ENCODE measurements around the gene PDE3B. TPM values are rescaled to one million over a fixed set of nuclear protein-coding genes. Genes with fewer than 3 reads are reported as not detected.

Gene PDE3B
- total and polyA plus RNA-seq, 2 of the 4 experiments (the other 2 are of a cell fraction), result 0.21 to 1.3 TPM

DNA sequence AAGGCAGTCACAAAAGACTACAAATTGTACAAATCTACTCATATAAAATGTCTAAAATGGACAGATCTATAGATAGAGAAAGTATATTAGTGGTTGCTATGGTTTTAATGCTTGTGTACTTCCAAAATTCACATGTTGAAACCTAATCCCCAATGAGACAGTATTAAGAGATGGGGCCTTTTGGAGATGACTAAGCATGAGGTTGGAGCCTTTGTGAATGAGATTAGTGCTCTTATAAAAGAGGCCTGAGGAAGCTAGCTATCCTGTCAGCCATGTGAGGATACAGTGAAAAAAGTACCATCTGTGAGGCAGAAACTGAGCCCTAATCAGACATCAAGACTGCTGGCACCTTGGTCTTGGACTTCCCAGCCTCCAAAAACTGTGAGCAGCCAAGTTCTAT lies 165.9 kb downstream of the PDE3B start:
- ATAC-seq (ENCODE audit: low read depth) (no peak), DNase-seq (peak; percentile 34)
- H3K9me1 ChIP-seq (ENCODE audit: insufficient read depth, low read length), result no peaks in the 10 kb centered on the region
- no peaks in the 10 kb centered on the region for H3K4me1 ChIP-seq (ENCODE audit: control insufficient read depth, insufficient read depth, low read length)
- CTCF ChIA-PET, result no interaction called here
- no peak overlapping the region for H2AFZ ChIP-seq (replicated peaks; ENCODE audit: low read length, poor library complexity)
- no peaks in the 10 kb centered on the region for H4K20me1 ChIP-seq (ENCODE audit: insufficient read depth, low read length)
- no peak overlapping the region for H4K91ac ChIP-seq (ENCODE audit: insufficient read depth, low read depth, low read length)
- no peak overlapping the region for H3K56ac ChIP-seq (ENCODE audit: extremely low read depth, insufficient read depth, low read length)
- no peak overlapping the region for H2BK120ac ChIP-seq (ENCODE audit: low read depth, low read length)
- no peaks in the 10 kb centered on the region for H3K36me3 ChIP-seq (ENCODE audit: control insufficient read depth, insufficient read depth, low read length)
- dilution Hi-C loops (cut with HindIII; ENCODE audit: low sequenced_read_pairs, unreplicated experiment), result no loop called here
- TF ChIP-seq MXI1 (IDR thresholded peaks at IDR 0.05; ENCODE audit: borderline replicate concordance, low read depth, low read length) (no peak), FOS (IDR thresholded peaks at IDR 0.05; ENCODE audit: low read depth, low read length) (no peak), MAFK (IDR thresholded peaks at IDR 0.05; ENCODE audit: low read depth, low read length) (no peak), RAD21 (IDR thresholded peaks at IDR 0.05; ENCODE audit: low read length) (no peak), SMC3 (IDR thresholded peaks at IDR 0.05; ENCODE audit: low read depth, low read length) (no peak), POLR2A (IDR thresholded peaks at IDR 0.05; ENCODE audit: low read depth, low read length) (no peak), NFE2L2 (IDR thresholded peaks at IDR 0.05; ENCODE audit: low read depth, low read length) (no peak)
- TF ChIP-seq, protein P1, sequence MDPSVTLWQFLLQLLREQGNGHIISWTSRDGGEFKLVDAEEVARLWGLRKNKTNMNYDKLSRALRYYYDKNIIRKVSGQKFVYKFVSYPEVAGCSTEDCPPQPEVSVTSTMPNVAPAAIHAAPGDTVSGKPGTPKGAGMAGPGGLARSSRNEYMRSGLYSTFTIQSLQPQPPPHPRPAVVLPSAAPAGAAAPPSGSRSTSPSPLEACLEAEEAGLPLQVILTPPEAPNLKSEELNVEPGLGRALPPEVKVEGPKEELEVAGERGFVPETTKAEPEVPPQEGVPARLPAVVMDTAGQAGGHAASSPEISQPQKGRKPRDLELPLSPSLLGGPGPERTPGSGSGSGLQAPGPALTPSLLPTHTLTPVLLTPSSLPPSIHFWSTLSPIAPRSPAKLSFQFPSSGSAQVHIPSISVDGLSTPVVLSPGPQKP (IDR thresholded peaks at IDR 0.05; ENCODE audit: borderline replicate concordance, low read depth, low read length), result no peak
- no peak overlapping the region for H3K23ac ChIP-seq (ENCODE audit: low read depth, low read length)
- H3K9ac ChIP-seq (ENCODE audit: low read depth, low read length), result no peak overlapping the region
- POLR2A ChIA-PET (ENCODE audit: unreplicated experiment), result no interaction called here
- H2AK9ac ChIP-seq (replicated peaks; ENCODE audit: low read depth, low read length, poor library complexity), result no peak overlapping the region
- no peak overlapping the region for H2BK20ac ChIP-seq (ENCODE audit: low read depth, low read length)
- H3K4me3 ChIP-seq (ENCODE audit: insufficient read depth, low read depth, low read length), result no peak overlapping the region
- in situ Hi-C loops (cut with MboI; ENCODE audit: low sequenced_read_pairs), result no loop called here
- BruUV-seq (replicated peaks), result no TSS peak
- no peak overlapping the region for H4K5ac ChIP-seq (ENCODE audit: low read depth, low read length)
- intact Hi-C loops (cut with micrococcal nuclease), result no loop called here
- H3K14ac ChIP-seq (replicated peaks; ENCODE audit: low read depth, low read length), result no peak overlapping the region
- H3K27me3 ChIP-seq (ENCODE audit: control insufficient read depth, insufficient read depth, low read length), result no peaks in the 10 kb centered on the region
- no peaks in the 10 kb centered on the region for H3K9me3 ChIP-seq (ENCODE audit: control insufficient read depth, insufficient read depth, low read length)
- H3K4me2 ChIP-seq (ENCODE audit: low read depth, low read length), result no peak overlapping the region
- no peak overlapping the region for H2AK5ac ChIP-seq (ENCODE audit: low read depth, low read length)
- no peak overlapping the region for H3K4ac ChIP-seq (ENCODE audit: low read depth, low read length)
- H4K8ac ChIP-seq (ENCODE audit: low read depth in 2 of 2, low read length in 2 of 2), result no peak overlapping the region
- no peak overlapping the region for H2BK15ac ChIP-seq (ENCODE audit: low read depth, low read length)
- no peak overlapping the region for H3K27ac ChIP-seq (ENCODE audit: insufficient read depth, low read length)
- no peaks in the 10 kb centered on the region for H3K79me1 ChIP-seq (ENCODE audit: low read depth in 1 of 2, low read length in 2 of 2)
- no peak overlapping the region for H3K18ac ChIP-seq (ENCODE audit: low read depth, low read length)
- H2BK5ac ChIP-seq (ENCODE audit: low read depth, low read length, poor library complexity, severe bottlenecking), result no peak overlapping the region

Data from IMR-90 (cell line).